Measurements from ENCODE around the gene IGF2BP3.

Gene IGF2BP3

GRCh38 chr7:23449941-23450340, 20.4 kb downstream of the IGF2BP3 start:
- no peak overlapping the region for H3K4me3 ChIP-seq (replicated peaks in 1 of 2; ENCODE audit: low read depth in 2 of 2, low read length in 2 of 2)
- peak in 1 of 2 donors; percentile 18 for DNase-seq (ENCODE audit: low read depth in 2 of 2)
- no peak for TF ChIP-seq CTCF (IDR thresholded peaks at IDR 0.05; ENCODE audit: low read depth, low read length)

- H3K4me3 ChIP-seq (replicated peaks in 1 of 2; ENCODE audit: low read depth in 2 of 2, low read length in 2 of 2), result no peak overlapping the region
- DNase-seq (ENCODE audit: low read depth in 2 of 2), result no peak
- TF ChIP-seq CTCF (IDR thresholded peaks at IDR 0.05; ENCODE audit: low read depth, low read length), result no peak
These were observed 25.0 kb downstream of the IGF2BP3 start for GRCh38 chr7:23445326-23445725.

DNA sequence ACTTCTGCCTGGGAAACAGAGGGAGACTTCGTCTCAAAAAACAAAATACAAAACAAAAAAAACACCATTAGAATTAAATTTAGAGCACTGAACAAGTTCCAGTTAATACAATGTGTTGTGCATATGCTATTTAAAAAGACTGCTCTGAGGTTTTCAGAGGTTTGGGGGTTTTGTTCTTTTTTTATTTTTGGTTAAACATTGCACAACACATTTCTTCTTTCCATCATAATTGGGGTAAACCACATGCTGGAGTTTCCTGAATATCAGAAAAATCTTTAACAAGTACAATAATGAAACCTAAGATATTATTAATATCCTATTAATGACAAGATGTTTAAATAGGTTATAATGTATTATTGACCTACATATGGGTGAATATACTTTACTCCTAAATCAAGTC, 26.3 kb downstream of the IGF2BP3 start:
- DNase-seq (ENCODE audit: low read depth in 2 of 2), result no peak
- TF ChIP-seq CTCF (IDR thresholded peaks at IDR 0.05; ENCODE audit: low read depth, low read length), result no peak
- no peak overlapping the region for H3K4me3 ChIP-seq (replicated peaks in 1 of 2; ENCODE audit: low read depth in 2 of 2, low read length in 2 of 2)

- TF ChIP-seq CTCF (IDR thresholded peaks at IDR 0.05; ENCODE audit: low read depth, low read length), result no peak
- H3K4me3 ChIP-seq (replicated peaks in 1 of 2; ENCODE audit: low read depth in 2 of 2, low read length in 2 of 2), result no peak overlapping the region
- DNase-seq (ENCODE audit: low read depth in 2 of 2), result no peak
These were observed 32.1 kb downstream of the IGF2BP3 start for GRCh38 chr7:23438171-23438570.

- no peak for DNase-seq (ENCODE audit: low read depth in 2 of 2)
- no peak overlapping the region for H3K4me3 ChIP-seq (replicated peaks in 1 of 2; ENCODE audit: low read depth in 2 of 2, low read length in 2 of 2)
- no peak for TF ChIP-seq CTCF (IDR thresholded peaks at IDR 0.05; ENCODE audit: low read depth, low read length)
These were observed 36.0 kb downstream of the IGF2BP3 start for GRCh38 chr7:23434147-23434917.

DNA sequence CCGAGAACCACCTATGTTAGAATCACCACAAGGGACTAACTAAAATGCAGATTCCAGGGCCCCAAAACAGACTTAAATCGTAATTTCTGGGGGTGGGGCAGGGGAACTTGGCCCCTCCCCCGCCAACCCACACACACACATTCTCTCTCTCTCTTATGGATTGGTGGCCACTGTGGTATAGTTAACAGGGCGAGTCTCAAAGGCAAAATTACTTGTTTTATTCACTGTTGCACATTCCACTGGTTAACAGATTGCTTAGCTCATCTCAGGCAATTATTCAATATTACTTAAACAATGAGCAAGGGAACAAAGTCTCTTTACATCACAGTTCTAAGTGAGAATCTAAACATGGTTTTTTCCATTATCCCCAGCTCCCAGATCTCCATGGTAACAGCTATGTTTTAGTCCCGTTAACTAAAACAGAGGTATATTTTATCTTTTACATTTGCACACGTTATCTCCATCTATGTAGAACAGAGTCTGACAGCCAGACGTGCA, 38.5 kb downstream of the IGF2BP3 start:
- TF ChIP-seq CTCF (IDR thresholded peaks at IDR 0.05; ENCODE audit: low read depth, low read length), result no peak
- peak in 1 of 2 donors; percentile 27 for DNase-seq (ENCODE audit: low read depth in 2 of 2)

More for the DNA sequence above, 38.5 kb downstream of the IGF2BP3 start:
- H3K4me3 ChIP-seq (replicated peaks in 1 of 2; ENCODE audit: low read depth in 2 of 2, low read length in 2 of 2), result no peak overlapping the region
